NK-92 (cell line): ENCODE measurements around the gene BIN1.

Experiments used
- DNase-seq: peaks from one replicate; lab custom pipeline; 2025; ENCODE audit not compliant: unreplicated experiment; lab: John Stamatoyannopoulos, UW

Gene BIN1

DNA sequence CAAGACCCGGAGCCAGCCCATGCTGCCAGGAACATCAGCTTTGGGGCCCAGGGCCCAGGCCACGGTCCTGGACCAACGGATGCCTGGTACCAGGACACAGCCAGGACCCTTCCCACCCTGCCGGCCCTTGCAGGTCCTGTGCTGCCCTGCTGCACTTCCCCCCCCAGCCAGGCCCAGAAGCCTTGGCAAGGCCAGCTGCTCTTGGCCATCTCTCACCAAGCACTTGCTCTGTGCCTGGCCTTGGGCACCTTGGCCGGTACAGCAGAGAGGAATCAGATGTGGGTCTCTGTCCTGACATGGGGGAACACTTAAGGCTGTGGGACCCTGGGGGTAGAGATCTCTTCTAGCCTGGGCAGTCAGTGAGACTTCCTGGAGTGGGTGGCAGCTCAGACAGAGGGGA, 28.9 kb downstream of the BIN1 start:
- DNase-seq, result no peak

DNA sequence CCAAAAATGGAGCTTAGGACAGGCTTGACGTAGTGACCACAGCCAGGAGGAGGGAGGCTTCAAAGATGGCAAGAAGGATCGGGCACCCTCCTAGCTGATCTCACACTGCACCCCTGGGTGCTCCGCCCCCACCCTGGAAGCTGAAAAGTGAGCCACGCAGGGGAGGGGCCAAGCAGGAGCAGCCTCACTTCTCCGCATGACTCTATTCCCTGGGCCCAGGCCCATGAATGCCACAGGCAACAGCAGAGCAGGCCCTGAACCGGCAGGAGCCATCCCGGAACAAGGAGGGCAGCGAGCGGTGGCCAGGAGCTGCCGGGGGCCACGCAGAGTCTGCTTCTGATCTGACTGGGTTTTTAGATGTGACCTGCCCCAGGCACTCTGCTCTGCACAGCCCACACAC, 30.0 kb downstream of the BIN1 start:
- DNase-seq, result no peak

DNA sequence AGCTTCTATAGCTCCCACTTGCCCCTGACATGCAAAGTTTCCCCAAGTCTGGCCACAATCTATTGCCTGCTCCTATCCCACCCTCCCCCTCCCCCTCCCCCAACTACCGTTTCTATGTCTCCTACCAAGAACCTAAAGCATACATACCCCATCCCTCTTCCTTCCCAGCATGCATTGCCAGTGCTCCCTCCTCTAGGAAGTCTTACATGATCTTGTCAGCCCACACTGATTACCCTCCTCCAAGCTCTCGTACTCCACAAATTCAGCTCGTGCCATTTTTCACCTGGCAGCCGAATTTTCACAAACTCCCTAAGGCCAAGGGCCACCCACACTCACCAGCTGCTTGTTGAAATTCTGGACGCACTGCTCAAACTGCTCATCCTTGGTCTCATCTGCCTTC, 30.7 kb downstream of the BIN1 start:
- DNase-seq, result no peak

DNA sequence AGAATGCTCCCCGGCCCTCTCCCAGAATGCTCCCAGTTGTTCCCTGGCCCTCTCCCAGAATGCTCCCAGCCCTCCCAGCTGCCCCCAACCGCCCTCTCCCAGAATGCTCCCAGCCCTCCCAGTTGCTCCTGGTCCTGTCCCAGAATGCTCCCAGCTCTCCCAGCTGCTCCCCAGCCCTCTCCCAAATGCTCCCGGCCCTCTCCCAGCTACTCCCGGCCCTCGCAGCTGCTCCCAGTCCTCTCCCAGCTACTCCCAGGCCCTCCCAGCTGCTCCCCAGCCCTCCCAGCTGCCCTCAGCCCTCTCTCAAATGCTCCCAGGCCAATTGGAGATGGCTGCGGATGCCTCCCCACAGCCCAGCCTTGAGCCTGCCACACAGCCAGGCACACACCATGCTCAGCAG, 31.1 kb downstream of the BIN1 start:
- no peak for DNase-seq

DNA sequence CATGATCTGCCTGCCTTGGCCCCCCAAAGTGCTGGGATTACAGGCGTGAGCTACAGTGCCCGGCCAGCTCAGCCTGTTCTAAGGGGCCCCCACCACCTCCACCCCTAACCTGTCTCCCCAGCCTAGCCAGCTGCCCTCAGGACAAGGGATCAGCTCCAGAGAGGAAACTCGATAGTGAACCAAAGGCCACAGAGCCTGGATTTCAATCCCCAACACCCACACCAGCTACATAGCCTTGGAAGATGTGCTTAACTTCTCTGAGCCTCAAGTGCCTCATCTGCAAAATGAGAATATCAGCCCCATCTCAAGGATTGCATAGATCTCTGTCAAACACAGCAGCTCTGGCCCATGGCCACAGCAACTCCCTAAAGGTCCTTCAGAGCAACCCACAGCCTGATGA, 32.0 kb downstream of the BIN1 start:
- no peak for DNase-seq

DNA sequence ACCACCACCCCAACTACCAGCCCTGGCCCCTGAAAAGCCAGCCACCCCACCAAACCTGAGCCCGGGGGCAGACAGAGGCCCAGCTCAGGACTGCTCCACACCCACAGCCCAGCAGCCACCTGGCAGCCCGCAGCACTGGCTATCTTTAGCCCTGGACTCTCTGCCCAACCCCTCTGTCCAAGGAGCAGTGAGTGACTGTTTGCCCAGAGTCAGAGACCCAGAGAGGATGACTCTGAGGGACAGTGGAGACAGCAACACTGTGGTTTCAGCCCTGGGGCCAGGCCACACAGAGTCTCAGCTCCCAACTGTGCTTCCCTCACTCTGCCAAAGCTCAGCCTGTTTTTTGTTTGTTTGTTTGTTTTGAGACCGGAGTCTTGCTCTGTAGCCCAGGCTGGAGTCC, 32.6 kb downstream of the BIN1 start:
- DNase-seq, result no peak

DNA sequence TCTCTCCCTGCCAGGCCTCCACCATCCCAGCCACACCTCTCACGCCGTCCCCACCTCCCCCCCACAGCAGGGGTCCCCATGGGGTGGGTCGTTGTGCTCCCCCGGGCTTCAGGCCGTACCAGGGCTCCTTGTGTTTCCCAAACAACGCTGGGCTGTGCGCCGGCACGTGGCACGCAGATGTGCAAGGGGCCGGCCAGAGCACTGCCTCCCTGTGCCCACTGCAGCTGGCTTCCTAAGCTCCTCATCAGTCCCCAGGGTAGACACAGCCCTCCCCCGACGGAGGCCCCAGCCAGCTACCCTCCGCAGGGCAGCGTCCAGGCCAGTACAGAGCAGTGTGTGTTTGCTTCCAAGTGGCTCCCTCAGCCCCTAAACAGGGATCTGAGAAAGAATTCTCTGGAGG, 34.0 kb downstream of the BIN1 start:
- DNase-seq, result no peak

DNA sequence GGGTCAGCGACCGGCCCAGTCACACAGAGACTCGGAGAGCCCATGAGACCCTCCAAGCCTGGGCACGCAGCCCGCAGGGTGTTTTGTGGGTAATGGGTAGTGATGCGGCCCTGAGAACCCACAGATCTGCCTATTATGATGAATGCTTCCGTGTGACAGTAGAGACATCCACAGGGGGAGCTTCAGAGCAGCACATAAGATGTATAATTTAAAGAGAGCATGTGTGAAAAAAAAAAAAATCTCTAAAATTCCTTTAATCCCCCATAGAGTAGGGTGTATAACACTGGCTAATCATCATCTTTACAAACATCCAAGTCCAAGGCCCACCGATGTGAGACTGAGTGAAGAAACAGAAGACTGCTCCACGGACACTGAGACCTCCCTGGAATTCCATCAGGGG, 34.6 kb downstream of the BIN1 start:
- DNase-seq, result no peak

DNA sequence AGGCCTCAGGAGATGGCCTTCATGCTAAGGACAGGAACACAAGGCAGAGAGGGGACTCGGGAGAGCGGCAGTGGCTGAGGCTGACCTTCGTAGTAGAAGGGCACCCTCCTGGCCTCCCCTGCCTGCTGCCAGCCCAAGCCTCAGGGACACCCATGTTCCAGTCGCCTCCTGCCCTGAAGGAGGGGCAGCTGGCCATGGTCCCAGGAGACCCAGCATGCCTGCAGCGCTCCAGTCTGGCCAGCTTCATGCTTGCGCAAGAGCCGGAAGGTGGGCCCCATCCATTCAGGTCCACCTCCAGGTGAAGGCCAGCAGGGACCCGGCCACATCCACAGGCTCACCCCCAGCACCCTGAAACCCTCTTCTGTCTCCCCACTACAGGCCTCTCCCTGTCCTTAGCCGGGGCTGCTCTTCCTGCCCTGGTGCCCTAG, 35.0 kb downstream of the BIN1 start:
- DNase-seq, result no peak

DNA sequence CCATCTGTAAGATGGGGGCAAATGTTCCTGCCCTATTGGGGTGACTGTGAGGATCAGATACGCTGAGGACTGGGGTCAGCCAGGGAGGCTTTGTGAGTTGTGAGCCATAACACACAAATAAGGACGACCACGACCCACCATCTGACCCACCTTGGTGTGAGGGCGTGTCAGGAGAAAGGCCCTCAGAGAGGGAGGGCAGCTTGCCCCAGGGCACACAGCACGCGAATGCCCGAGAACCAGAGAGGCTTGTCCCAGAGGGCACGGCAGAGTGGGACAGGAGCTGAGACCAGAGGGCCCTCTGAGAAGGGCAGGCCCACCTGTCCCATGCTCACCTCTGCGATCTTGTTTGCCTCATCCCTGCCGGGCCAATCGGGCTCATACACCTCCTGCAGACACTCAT, 36.7 kb downstream of the BIN1 start:
- DNase-seq, result no peak

DNA sequence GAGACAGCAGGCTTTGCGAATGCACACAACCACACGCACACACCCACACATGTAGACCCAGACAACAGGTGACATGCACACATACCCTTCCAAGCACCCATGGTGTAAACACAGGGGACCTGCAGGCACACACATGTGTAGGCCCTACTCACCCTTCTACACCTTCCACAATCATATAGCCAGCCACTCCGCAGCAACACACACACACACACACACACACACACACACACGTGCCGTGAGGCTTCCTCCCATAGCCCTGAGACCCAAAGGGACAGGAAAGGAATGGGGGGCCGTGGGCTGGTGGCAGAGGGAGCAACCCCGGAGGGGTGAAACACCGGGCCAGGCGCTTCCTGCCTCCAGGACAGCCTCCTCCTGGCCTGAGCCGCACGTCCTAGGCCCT, 37.4 kb downstream of the BIN1 start:
- DNase-seq, result no peak

DNA sequence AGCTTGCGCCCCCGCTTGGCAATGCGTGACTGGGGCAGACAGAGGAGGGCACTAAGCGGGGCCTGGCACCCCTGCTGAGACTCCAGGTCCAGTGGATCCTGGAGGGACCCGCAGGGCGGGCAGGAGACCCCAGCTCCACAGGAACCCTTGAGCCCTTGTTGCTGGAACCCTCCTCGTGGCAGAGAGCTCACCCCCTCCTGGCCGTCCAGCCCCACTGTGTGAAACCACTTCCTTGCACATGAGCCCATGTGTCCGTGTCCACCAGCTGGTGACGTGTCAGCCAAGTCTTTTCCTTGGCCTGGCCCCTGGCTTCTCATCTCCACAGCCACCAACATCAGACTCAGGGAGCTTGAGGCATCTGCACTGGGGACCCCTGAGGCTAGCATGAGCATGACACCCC, 38.0 kb downstream of the BIN1 start:
- DNase-seq, result no peak

DNA sequence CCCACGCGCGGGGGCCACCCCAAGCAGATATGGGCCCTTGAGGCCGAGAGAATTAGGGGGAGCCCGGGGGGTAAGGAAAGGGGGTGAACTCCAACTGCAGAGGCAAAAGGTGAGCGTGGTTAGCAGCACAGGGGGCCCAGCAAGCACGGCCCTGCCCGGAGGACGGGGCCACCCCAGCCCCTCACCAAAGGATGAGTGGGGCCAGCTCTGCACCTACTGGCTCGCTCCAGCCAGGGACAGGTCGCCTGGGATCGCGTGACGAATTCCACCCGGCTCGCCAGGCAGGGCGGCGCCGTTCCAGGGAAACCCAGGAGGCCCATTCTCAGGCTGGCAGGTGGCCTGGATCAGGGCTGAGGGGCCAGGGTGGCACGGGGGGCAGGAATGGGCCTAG, 38.6 kb downstream of the BIN1 start:
- DNase-seq, result no peak

DNA sequence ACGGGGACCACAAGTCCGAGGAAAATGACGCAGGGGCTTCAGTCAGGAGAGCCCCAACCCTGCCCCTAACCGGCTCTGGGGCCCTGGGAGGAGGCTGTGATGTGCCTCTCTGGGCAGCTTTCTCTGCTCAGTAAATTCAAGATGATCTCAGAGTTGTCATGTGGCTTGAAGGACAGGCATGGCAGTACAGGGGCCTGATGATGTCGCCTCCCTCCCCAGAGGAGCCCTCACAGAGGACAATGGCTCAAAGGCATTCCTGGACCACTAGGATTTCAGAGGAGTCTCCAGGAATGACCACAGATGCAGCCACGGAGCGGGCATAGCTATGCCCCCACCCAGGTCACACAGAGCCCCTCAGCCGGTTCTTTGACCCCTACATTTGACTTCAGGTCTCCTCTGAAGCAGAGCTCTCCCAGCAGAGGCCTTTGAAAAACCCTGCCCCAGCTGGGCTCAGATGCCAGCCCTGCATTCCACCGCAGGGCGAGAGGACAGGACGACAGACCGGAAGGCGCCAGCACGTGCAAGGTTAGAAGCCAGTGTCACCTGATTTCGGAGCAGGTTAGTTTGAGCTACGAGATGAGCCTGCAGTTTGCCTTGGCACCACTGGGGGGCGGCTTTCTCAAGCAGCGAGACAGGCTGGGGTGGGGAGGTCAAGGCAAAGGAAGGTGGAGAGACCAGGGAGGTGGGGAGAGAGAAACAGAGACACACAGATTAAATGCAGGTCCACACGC, 39.2 kb downstream of the BIN1 start:
- DNase-seq, result no peak

DNA sequence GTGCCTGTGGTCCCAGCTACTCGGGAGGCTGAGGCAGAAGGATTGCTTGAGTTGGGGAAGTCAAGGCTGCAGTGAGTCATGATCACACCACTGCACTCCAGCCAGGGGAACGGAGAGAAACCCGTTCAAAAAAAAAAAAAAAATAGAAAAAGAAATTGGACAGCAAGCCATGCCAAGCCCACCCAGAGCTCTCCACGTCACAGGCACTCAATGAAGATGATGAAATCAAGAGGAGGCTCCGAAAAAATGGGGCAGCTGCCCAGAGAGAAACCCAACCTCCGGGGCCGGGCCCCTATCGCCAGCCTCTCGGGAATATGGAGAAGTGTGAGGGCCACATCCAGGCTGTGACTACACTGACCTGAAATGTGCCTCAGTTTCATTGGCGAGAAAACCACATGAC, 40.0 kb downstream of the BIN1 start:
- no peak for DNase-seq

DNA sequence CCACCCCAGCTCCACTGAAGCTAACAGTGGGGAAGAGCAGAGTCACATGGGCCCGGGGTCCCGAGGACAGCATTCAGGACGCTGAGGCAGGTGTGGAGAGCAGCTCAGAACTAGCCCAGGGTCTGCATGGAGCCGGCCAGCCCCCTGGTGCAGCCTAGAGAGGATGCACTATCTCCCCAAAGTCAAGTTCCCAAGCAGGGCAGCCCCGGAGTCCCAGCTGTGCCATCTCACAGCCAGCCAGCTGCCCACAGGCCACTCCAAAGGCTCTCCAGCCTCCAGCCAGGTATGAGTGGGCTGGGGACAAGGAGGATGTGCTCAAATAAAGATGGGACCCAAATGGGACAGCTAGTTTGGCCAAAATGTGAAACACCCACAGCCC, 41.0 kb downstream of the BIN1 start:
- DNase-seq, result no peak

DNA sequence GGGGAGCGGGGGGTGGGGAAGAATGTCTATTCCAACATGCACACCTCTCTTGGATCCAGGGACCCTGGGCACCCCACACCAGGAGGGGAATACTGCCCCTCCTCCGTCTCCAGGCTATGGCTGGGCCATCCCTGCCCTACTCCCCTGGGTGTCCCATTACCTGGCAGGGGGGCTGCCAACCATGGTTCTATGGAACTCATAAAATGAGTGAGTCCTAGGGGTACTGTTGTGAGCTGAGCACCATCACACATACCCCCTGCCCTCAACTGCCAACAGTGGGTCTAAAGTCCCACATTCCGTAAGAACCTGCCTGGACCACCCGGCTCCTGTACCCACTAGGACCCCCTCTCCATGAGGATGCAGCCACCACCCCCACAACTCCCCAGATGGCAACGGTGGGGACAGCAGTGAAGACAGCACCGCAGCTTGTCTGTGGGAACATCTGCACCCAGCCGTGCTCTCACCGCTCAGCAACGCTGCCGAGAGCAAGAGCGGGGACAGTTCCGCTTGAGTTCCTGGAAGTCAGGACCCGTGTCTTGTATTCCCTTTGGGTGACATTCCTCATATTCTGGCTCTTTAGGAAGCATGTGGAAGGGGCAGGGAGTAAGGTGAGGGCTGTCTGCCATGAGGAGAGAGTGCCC, 41.5 kb downstream of the BIN1 start:
- DNase-seq, result no peak

DNA sequence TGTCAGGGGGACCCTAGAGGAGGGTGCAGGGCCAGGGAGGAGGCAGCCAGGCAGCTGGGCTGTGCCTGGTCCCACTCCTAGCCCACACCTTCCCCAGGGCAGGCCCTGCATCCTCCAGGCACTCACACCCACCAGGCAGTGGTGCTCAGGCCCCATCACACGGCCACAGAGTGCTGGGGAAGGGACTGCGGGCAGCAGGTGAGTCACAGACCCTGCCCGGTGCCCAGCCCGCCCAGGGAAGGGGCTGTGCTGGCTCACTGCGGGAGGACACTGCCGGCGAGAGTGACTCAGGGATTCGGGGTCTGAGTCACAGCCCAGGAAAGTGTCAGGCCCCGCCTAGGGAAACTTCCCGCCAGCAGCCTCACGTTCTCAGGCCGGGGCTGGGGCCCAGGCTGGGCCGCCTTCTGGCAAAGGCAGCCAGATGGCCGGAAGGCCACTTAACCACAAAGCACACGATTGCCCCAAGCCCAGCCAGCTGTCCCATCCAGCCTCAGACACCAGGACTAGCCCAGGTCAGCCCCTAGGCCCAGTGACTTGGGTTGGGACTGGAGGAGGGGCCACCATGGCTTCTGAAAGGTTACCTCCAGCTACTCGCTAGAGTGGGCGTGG, 42.2 kb downstream of the BIN1 start:
- DNase-seq, result no peak

DNA sequence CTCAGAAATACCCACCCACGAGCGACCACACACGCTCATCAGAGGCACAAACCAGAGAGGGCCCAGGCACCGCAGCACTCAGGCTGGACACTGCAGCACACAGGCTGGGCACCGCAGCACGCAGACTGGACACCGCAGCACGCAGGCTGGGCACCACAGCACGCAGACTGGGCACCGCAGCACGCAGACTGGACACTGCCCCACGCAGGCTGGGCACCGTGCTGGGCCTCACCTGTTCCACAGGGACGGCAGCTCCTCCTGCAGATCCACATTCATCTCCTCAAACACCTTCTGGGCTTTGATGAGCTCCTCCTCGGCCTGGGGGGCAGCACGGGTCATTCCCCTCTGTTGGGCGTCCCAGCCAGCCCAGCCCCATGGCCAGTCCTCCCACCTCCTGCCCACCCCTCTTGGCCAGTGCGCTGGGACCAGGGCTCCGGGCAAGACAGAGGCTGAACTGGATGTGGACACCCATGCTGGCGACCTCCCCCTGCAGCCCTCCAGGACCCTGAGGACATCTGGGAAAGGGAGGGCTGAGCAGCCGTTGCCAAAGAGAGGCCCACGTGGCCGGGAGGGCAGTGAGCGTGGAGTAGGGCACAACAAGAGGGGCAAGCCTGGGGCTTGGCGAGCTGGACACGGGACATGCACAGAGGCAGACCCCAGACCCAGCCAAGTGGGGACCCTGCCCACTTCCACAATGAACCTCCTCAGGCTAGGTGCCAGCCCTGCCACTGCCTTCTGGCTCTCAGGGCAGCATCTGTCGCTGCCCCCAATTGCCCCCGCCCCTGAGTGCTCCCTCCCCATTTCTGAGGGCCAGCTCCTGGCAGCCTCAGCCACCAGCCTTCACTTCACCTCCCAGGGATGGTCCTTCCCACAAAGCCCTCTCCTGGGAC, 43.0 kb downstream of the BIN1 start:
- DNase-seq, result no peak

DNA sequence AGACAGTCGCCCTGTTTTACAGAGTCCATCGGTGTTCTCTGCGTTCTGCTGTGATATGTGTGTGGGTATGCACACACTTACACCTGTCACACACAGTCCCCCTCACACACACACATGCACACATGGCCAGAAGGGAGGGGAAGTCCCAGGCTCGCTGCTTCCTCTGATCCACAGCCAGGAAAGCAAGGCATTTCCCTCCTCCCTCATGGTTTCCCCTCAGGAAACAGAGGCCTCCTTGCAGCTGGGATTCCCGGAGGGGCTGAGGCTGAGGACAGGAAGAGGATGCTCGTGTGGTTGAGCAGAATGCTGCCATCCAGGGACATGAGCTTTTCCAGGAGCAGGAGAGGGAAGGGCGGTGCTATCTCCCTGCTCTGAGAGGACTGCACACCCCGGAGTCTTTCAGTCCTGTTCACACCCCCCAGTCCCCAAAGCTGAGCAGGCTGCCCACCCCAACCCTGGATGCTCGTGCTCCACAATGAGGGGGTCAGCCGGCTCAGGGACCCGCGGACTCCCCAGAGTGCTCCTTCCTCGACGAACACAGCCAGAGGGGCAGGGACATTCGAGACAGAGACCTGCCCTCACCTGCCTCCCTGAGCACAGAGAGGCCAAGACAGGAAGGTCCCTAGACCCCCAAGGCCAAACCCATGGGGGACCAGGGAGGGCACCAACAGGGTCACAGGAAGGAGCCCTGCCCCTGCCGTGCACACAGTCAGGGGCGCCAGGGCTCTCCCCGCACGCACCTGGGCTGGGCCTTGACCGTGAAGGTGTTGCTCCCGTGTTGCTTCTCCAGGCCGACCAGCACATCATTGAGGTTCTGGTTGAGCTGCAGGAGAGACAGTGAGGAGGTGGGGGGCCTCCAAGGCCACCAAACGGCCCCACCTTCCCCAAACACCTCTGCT, 45.3 kb downstream of the BIN1 start:
- no peak for DNase-seq
